Measurements from ENCODE around the gene GALNT9. TPM values are rescaled to one million over a fixed set of nuclear protein-coding genes. Genes with fewer than 3 reads are reported as not detected.

The GALNT9 gene
- total and polyA plus RNA-seq, 7 donors, result 0.28 to 5.0 (median 2.8) TPM; not detected in 2

DNA sequence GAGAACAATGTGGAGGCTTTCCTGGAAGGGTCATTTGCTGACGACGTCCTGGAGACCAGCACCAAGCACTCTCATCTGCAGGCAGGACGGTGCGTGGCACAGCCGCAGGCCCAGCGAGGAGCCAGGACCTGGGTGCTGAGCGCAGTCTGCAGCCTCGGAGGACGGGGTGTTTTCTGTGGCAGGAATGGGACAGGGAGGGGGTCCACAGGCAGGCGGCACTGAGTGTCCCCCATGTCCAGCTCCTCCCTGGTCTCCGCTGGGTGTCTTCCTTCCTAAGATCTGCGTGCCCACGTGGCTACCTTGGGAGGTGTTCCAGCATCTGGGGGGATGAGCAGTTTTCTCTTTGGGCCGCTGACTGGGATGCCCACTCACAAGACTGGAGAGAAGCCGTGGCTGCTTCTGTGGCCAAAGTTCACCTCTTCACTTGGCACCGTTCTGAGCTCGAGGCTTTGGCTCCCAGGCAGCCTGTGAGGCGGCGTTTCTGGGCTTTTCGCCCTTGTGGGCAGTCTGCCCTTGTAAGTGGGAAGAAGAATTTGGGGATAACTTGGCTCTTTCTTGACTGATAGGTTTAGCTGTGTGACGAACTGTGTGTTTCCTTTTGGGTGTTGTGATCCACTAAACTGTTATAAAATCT lies 112.9 kb downstream of the GALNT9 start:
- Histone ChIP-seq H3K4me1 (no peaks in the 10 kb centered on the region), H3K27ac (no peak overlapping the region), H3K27me3 (peaks cover 5 to 31% (median 12%) of the 10 kb centered on the region in 3 donors), H3K36me3 (no peaks in the 10 kb centered on the region), H3K9me3 (no peaks in the 10 kb centered on the region), H3K4me3 (no peak overlapping the region)
- no peak for TF ChIP-seq EP300 (IDR thresholded peaks at IDR 0.05)
- no peak for TF ChIP-seq POLR2A (IDR thresholded peaks at IDR 0.05)
- no peak for TF ChIP-seq POLR2AphosphoS5 (IDR thresholded peaks at IDR 0.05)
- TF ChIP-seq, protein P1, sequence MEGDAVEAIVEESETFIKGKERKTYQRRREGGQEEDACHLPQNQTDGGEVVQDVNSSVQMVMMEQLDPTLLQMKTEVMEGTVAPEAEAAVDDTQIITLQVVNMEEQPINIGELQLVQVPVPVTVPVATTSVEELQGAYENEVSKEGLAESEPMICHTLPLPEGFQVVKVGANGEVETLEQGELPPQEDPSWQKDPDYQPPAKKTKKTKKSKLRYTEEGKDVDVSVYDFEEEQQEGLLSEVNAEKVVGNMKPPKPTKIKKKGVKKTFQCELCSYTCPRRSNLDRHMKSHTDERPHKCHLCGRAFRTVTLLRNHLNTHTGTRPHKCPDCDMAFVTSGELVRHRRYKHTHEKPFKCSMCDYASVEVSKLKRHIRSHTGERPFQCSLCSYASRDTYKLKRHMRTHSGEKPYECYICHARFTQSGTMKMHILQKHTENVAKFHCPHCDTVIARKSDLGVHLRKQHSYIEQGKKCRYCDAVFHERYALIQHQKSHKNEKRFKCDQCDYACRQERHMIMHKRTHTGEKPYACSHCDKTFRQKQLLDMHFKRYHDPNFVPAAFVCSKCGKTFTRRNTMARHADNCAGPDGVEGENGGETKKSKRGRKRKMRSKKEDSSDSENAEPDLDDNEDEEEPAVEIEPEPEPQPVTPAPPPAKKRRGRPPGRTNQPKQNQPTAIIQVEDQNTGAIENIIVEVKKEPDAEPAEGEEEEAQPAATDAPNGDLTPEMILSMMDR (IDR thresholded peaks at IDR 0.05), result no peak
- no peak for DNase-seq
- intact Hi-C loops (cut with DNase I), result no loop called here
- WGBS, 2 donors, result 75% methylated on average over 21 of the region's 21 CpGs

DNA sequence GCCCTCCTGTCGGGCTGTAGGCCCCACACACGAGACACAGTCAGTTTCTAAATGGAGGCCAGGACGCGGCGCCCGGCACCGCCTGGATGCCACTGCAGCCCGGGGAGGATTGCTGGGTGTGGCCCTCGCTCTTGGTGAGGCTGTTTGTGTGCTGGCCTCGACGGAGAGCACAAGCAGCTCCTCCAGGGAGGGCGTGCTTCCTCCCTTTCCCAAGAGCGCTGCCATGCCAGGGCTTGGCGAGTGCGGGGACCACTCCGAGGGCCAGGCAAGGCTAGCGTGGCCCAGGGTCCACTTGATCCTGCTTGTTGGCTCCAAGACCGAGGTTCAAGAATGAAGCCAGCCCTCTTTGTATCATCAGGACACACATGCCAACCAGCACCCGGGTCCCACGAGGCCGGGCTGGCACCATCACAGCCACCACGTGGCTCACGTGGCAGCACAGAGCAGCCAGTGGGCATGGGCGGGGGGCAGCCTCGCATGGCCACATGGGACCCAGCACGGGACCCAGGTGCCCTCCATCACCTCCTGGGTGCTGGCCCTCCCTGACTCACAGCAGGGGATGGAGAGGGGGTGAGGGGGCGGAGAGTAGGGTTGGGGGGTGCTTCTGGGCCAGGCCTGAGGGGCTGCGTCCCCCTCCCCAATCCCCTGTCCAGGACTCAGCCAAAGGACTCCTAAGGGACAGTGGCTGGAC lies 113.9 kb downstream of the GALNT9 start:
- TF ChIP-seq POLR2A (IDR thresholded peaks at IDR 0.05) (no peak), EP300 (IDR thresholded peaks at IDR 0.05) (no peak), POLR2AphosphoS5 (IDR thresholded peaks at IDR 0.05) (no peak)
- TF ChIP-seq, protein P1 (IDR thresholded peaks at IDR 0.05), result no peak
- no peak overlapping the region for H3K4me3 ChIP-seq
- intact Hi-C loops (cut with DNase I), result no loop called here
- H3K9me3 ChIP-seq, result no peaks in the 10 kb centered on the region
- no peaks in the 10 kb centered on the region for H3K4me1 ChIP-seq
- 67 to 76% methylated on average over 28 of the region's 28 CpGs for WGBS, 2 donors
- DNase-seq, result no peak
- H3K27ac ChIP-seq, result no peak overlapping the region
- H3K27me3 ChIP-seq, result peaks cover 2 to 31% (median 12%) of the 10 kb centered on the region in 3 donors
- no peaks in the 10 kb centered on the region for H3K36me3 ChIP-seq

DNA sequence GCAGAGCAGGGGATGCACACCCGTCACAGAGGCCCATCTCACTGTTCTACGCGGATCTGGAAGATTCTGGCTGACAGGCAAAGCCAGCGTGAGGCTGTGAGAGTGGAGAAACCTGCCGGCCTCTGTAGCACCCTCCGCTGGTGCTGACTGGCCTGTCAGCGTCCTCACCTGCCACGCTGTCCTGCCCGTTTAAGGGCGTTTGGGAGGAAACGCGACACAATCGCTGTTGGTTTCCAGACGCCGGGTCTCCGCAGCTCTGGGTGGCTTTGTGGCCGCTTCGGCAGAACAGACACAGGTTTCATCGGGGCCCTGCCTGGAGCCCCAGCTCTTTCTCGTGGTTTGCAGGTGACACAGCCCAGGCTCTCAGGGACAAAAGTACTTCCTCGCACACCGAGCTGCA lies 114.5 kb downstream of the GALNT9 start:
- no peak for TF ChIP-seq POLR2AphosphoS5 (IDR thresholded peaks at IDR 0.05)
- no peak for TF ChIP-seq EP300 (IDR thresholded peaks at IDR 0.05)
- TF ChIP-seq POLR2A (IDR thresholded peaks at IDR 0.05), result no peak
- TF ChIP-seq, protein P1 (IDR thresholded peaks at IDR 0.05), result no peak
- Histone ChIP-seq H3K4me3 (no peak overlapping the region), H3K27me3 (peaks cover 0 to 25% (median 12%) of the 10 kb centered on the region in 3 donors), H3K36me3 (no peaks in the 10 kb centered on the region), H3K27ac (no peak overlapping the region), H3K9me3 (no peaks in the 10 kb centered on the region), H3K4me1 (no peaks in the 10 kb centered on the region)
- WGBS, 2 donors, result 63 to 75% methylated on average over 22 of the region's 22 CpGs
- intact Hi-C loops (cut with DNase I), result no loop called here
- no peak for DNase-seq

DNA sequence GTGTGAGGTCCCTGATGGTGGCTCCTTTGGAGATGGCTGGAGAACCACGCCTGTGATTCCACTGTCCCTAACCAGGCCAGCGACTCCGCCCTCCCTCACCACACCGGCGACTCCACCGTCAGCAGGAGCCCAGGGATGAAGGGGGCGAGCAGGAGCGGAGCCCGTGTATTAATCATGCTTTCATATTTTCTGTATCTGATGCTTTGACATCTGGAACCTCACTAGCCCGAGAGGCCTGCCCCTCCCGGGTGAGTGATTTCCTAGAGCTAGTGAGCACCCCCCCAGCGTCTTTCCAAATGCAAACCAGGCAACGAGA lies 115.3 kb downstream of the GALNT9 start:
- intact Hi-C loops (cut with DNase I), result no loop called here
- Histone ChIP-seq H3K27me3 (peaks cover 0 to 18% (median 8%) of the 10 kb centered on the region in 3 donors), H3K9me3 (no peaks in the 10 kb centered on the region), H3K27ac (no peak overlapping the region), H3K4me1 (no peaks in the 10 kb centered on the region), H3K4me3 (no peak overlapping the region), H3K36me3 (no peaks in the 10 kb centered on the region)
- no peak for DNase-seq
- 80 to 87% methylated on average over 13 of the region's 13 CpGs for WGBS, 2 donors
- TF ChIP-seq, protein P1 (IDR thresholded peaks at IDR 0.05), result no peak

Data from sigmoid colon (tissue), 7 donors.